Activated naive CD4-positive, alpha-beta T cell treated with anti-CD3 and anti-CD28 coated beads for 36 hours (primary cell): ENCODE data around the gene SUB1. TPM values are rescaled to one million over a fixed set of nuclear protein-coding genes. Genes with fewer than 3 reads are reported as not detected.
"Not testable (repeated sequence)": the region's sequence is repeated elsewhere in the genome, so short reads cannot be mapped to it uniquely, and the experiment has no call there.

ENCODE experiments used
- CTCF ChIA-PET: fragments of 350-600 bp; sonication (Branson Sonifier 250); formaldehyde crosslinking; loops from one replicate; lab custom pipeline; 2021; ENCODE audit warnings: antibody characterized with exemption; lab: Charles Lee
- DNase-seq: peaks from one replicate; pipeline ENCODE4 v3.0.0-alpha.2; 2020
- H3K27ac Mint-ChIP-seq: one replicate; pipeline ENCODE4 v1.8.0; 2021; ENCODE audit warnings: mild to moderate bottlenecking, mixed read lengths
- H3K27me3 Mint-ChIP-seq: one replicate; pipeline ENCODE4 v1.8.0; 2021; ENCODE audit warnings: low read depth, mixed read lengths
- H3K36me3 Mint-ChIP-seq: one replicate; pipeline ENCODE4 v1.8.0; 2021; ENCODE audit warnings: low read depth, mixed read lengths
- H3K4me1 Mint-ChIP-seq: one replicate; pipeline ENCODE4 v1.8.0; 2021; ENCODE audit warnings: low read depth, mixed read lengths
- H3K4me3 Mint-ChIP-seq: one replicate; pipeline ENCODE4 v1.8.0; 2021; ENCODE audit warnings: mild to moderate bottlenecking, moderate library complexity, mixed read lengths
- H3K9me3 Mint-ChIP-seq: one replicate; pipeline ENCODE4 v1.8.0; 2021; ENCODE audit warnings: mixed read lengths
- intact Hi-C: fragments of 100-400 bp; cut with micrococcal nuclease; formaldehyde crosslinking; loops from one replicate; pipeline ENCODE4 v1.15.1; 2023
- total RNA-seq, 2 experiments: library from RNA; stranded (reverse); gene quantifications; one replicate each; pipeline ENCODE4 v1.2.3, GENCODE V29; 2021

The SUB1 gene
- total RNA-seq = 100 to 1,000 TPM; 397 to 400 TPM

DNA sequence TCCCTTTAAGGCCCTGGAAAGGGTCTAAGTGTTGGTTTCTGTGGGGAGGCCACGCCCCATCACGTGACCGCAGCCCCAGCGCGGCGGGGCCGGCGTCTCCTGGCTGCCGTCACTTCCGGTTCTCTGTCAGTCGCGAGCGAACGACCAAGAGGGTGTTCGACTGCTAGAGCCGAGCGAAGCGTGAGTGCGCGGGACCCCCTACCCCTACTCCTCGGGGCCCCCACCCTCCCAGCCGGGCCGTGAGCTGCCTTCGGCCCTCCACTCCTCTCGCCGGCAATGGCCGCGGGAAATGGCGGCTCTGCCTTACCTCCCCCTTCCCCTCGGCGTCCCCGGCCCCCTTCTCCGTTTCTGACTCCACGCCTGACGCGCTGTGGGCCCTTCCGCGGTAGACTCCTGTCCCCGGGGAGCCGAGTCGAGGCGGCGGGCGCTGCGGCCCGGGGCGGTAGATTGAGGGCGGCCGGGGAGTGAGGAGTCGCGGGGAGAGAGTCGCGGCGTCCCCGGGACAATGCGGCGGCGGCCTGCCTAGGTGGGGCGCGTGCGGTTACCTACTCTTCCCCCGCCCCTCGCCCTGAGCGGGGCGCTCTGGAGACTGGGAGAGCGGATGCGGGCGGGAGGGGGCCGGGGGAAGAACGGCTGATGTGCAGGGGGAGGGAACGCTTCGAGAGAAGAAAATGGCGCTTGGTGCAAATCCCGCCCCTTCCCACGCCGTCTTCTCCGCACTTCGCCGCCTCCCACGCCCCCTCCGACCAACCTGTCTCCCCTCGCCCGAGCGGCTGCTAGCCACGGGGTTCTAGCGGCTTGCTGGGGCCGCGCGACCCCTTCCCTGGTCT lies at the start of gene SUB1:
TSS of gene SUB1 (plus strand) at position 112 of the 830 bp plus-strand sequence. CDS start 2,956 bp downstream, outside the sequence.
- Mint-ChIP-seq H3K27ac (peak within 1 kb of the TSS; percentile 99), H3K36me3 (peaks cover 21% of the 10 kb centered on the region), H3K4me1 (peaks cover 54% of the 10 kb centered on the region), H3K27me3 (no peaks in the 10 kb centered on the region), H3K9me3 (no peaks in the 10 kb centered on the region), H3K4me3 (peak within 1 kb of the TSS; percentile 99)
- DNase-seq = peak; percentile 94
- intact Hi-C loops = loop anchor here (1.0 to 5.0 kb wide), 11 partner anchors 12 to 1053 kb away; partner anchors contain the start of genes C5orf22, DROSHA and TARS1
- CTCF ChIA-PET = interaction anchor here (1.0 to 5.6 kb wide), 5 partner anchors 27 to 141 kb away, joined by 3 to 239 read pairs (median 5); partner anchors contain the start of gene ZFR

DNA sequence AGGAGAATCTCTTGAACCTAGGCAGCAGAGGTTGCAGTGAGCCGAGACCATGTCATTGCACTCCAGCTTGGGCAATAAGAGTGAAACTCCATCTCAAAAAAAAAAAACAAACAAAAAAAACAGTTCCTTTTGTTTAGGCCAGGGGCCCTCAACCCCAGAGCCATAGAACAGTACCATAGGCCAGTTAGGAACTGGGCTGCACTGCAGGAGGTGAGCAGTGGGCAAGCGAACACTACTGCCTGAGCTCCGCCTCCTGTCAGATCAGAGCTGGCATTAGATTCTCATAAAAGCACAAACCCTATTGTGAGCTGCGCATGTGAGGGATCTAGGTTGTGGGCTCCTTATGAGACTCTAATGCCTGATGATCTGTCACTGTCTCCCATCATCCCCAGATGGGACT lies 49.1 kb upstream of the SUB1 start:
- intact Hi-C loops = loop anchor here (2.0 to 5.0 kb wide), 2 partner anchors 45 to 906 kb away; partner anchors contain the start of gene TARS1
- Mint-ChIP-seq H3K27me3 (no peaks in the 10 kb centered on the region), H3K36me3 (peaks cover 4% of the 10 kb centered on the region), H3K4me3 (no peak overlapping the region), H3K9me3 (no peaks in the 10 kb centered on the region), H3K4me1 (peaks cover 68% of the 10 kb centered on the region), H3K27ac (no peak overlapping the region)
- no peak for DNase-seq
- CTCF ChIA-PET = interaction anchor here (0.7 to 3.6 kb wide), 3 partner anchors 46 to 54 kb away, joined by 3 to 16 read pairs (median 7); no protein-coding TSS in a partner anchor

DNA sequence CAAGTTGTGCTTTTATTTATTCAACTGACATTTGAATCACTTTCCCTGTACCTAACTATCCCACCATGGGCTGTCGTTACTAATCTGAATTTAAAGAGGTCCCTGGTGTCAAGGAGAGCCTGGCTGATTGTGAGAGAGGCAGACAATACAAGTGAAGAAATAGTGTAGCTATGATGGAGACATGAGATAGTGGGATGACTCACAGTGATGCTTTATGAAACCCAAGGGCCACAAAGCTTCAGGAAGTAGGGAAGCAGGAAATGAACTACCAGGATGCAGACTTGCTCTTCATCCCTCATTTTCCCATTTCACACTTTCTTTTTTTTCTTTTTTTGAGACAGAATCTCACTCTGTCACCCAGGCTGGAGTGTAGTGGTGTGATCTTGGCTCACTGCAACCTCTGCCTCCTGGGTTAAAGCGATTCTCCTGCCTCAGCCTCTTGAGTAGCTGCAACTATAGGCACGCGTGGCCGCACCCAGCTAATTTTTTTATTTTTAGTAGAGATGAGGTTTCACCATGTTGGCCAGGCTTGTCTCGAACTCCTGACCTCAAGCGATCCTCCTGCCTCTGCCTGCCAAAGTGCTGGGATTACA lies 47.8 kb upstream of the SUB1 start:
- not testable (repeated sequence) for H3K9me3 Mint-ChIP-seq, H3K36me3 Mint-ChIP-seq, H3K4me3 Mint-ChIP-seq, H3K27me3 Mint-ChIP-seq
- peak overlapping the region; percentile 79 for H3K27ac Mint-ChIP-seq
- intact Hi-C loops = loop anchor here (2.0 to 5.0 kb wide), 2 partner anchors 47 to 905 kb away; partner anchors contain the start of gene TARS1
- CTCF ChIA-PET = interaction anchor here (1.6 to 1.7 kb wide), 2 partner anchors 48 to 52 kb away, joined by 7 to 10 read pairs; no protein-coding TSS in a partner anchor
- H3K4me1 Mint-ChIP-seq = peaks cover 63% of the 10 kb centered on the region
- peak; percentile 40 for DNase-seq

DNA sequence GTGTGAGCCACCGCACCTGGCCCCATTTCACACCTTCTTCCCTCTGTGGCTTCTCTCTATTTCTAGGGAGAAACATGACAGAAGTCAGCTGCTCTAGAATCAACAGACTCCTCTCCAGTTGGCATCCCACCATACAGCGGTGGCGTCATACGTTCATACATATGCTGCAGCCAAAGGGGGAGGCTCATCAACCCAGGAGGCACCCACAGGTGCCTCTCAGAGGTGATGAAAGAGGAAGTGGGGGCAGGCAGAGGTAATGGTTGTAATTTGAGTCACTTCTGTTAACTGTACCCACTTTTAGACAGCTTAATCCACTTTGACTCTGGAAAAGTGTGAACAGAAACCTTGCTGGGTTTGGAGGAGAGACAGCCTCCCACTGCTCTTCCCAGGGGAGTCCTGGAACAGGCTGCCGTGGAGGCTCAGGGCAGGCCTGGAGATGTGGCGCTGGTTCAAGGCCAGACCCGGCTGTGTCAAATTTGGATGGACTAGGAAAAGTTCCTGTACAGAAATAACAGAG lies 47.3 kb upstream of the SUB1 start:
- Mint-ChIP-seq H3K9me3 (peaks cover 3% of the 10 kb centered on the region), H3K36me3 (peaks cover 4% of the 10 kb centered on the region), H3K27me3 (no peaks in the 10 kb centered on the region), H3K4me1 (peaks cover 64% of the 10 kb centered on the region), H3K4me3 (no peak overlapping the region), H3K27ac (peak overlapping the region; percentile 79)
- CTCF ChIA-PET = interaction anchor here (1.6 to 1.7 kb wide), 2 partner anchors 48 to 52 kb away, joined by 7 to 10 read pairs; no protein-coding TSS in a partner anchor
- intact Hi-C loops = loop anchor here (5.0 kb wide), 1 partner anchor 904 kb away; the partner anchor contains the start of gene TARS1
- DNase-seq = peak; percentile 69

DNA sequence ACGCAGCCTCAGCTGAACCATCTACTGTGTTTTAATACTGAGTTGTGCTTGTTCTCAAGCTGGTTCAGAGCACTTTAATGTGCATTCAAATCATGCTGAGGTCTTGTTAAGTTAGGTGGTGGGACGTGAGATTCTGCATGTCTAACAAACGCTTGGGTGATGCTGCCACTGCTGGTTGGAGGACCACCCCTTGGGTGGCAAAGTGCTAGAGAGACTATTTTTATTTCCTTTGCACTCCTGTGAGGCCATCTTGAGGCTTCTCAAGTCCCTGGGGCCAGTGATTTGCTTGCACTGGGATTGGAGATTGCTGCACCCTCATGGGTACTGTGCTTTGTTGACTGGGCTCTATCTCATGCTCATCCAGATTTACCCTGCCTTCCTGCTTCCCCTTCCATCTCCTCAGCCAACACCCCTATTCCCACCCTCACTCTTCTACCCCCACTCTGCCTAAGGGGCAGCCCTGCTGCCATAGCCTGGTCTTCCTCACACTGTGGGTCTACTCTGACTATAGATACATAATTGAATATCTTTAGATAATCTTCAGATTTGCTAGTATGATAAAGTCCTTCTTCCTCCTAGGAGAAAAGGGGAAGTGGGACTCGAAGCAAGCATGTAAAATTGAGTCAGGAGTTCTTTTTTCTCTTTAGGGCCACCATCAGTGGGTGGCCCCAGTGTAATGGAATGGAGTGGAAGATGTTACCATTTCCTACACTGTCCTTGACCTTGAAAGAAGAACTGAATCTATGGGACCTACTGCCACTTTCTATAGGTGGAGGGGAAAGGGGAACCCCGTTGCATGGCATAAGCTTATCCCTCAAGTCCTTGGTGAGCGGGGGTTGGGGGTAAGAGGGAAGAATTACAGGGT lies 45.1 kb upstream of the SUB1 start:
- Mint-ChIP-seq H3K9me3 (peaks cover 3% of the 10 kb centered on the region), H3K4me1 (peaks cover 55% of the 10 kb centered on the region), H3K27ac (no peak overlapping the region), H3K36me3 (peaks cover 4% of the 10 kb centered on the region), H3K4me3 (no peak overlapping the region), H3K27me3 (no peaks in the 10 kb centered on the region)
- DNase-seq = no peak
- CTCF ChIA-PET = interaction anchor here (1.0 to 1.5 kb wide), 2 partner anchors 9 to 50 kb away, joined by 4 read pairs; no protein-coding TSS in a partner anchor
- intact Hi-C loops = loop anchor here (5.0 kb wide), 1 partner anchor 902 kb away; the partner anchor contains the start of gene TARS1

DNA sequence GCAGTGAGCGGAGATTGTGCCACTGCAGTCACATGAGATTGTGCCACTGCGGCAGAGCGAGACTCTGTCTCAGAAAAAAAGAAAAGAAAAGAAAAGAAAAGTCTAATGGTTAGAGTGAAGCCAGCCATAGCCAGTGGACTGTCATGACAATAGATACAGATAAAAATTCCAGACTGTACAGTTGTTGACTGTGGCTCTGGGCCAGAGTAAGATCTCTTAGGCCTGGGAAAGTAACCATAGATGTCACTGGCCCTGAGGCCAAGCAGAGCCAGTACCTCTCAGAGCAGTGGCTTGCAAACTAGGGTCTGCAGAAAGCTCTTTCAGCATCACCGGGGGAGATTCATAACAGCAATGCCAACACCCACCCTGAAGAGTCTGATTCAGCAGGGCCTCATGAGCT lies 44.1 kb upstream of the SUB1 start:
- intact Hi-C loops = no loop called here
- CTCF ChIA-PET = interaction anchor here (1.0 to 1.9 kb wide), 4 partner anchors 10 to 52 kb away, joined by 4 read pairs; no protein-coding TSS in a partner anchor
- DNase-seq = no peak
- peaks cover 48% of the 10 kb centered on the region for H3K4me1 Mint-ChIP-seq
- peaks cover 3% of the 10 kb centered on the region for H3K9me3 Mint-ChIP-seq
- no peak overlapping the region for H3K27ac Mint-ChIP-seq
- no peak overlapping the region for H3K4me3 Mint-ChIP-seq
- H3K36me3 Mint-ChIP-seq = peaks cover 4% of the 10 kb centered on the region
- no peaks in the 10 kb centered on the region for H3K27me3 Mint-ChIP-seq

DNA sequence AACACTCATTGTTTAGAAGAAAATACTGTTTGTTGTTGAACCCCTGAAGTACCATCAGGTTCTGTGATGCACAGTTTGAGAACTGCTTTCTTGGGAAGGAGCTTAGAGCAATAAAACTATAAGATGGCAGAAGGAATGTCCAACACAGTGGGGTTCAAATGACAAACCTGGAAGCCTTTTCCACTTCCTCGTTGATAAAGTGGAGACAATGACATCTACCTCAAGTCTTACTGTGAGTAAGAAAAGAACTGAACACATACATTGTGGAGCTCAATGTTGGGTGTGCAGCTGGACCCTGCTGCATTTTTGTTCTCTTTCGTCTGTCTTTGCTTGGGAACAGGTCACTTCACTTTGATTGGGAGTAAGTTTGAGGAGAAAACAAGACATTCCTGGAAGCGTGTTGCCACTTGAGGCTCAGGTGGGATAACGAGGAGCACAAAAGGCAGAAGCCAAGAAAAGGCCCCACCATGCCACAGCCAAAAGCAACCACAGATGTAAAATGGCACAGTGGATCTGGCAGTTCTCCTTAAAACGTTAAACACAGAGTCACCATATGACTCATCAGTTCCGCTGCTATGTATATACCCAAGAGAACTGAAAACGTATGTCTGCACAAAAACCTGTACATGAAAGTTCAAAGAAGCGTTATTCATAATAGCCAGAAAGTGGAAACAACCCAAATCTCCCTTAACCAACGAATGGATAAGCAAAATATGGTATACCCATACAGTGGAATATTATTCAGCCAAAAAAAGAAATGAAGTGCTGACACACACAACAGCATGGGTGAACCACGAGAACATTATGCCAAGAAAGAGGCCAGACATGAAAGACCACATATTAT lies 42.9 kb upstream of the SUB1 start:
- Mint-ChIP-seq H3K4me3 (no peak overlapping the region), H3K27me3 (no peaks in the 10 kb centered on the region), H3K4me1 (peaks cover 40% of the 10 kb centered on the region), H3K9me3 (peaks cover 3% of the 10 kb centered on the region), H3K36me3 (peaks cover 4% of the 10 kb centered on the region), H3K27ac (peak overlapping the region; percentile 79)
- DNase-seq = peak; percentile 51
- CTCF ChIA-PET = interaction anchor here (1.3 to 1.9 kb wide), 2 partner anchors 44 to 53 kb away, joined by 4 read pairs; no protein-coding TSS in a partner anchor
- intact Hi-C loops = loop anchor here (1.0 to 2.0 kb wide), 4 partner anchors 10 to 43 kb away; partner anchors contain the start of gene SUB1

DNA sequence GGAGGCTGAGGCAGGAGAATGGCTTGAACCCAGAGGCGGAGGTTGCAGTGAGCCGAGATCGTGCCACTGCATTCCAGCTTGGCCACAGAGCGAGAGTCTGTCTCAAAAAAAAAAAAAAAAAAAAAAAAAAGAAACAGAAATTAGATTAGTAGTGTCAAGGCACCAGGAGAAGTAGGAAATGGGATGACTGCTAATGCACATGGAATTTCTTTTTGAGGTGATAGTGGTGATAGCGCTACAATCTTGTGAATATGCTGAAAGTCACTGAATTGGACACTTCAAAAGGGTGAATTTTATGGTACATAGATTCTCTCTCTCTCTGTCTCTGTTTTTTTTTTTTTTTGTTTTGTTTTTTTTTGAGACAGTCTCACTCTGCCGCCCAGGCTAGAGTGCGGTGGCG lies 42.1 kb upstream of the SUB1 start:
- H3K27me3 Mint-ChIP-seq = no peaks in the 10 kb centered on the region
- peaks cover 4% of the 10 kb centered on the region for H3K36me3 Mint-ChIP-seq
- peaks cover 3% of the 10 kb centered on the region for H3K9me3 Mint-ChIP-seq
- H3K4me3 Mint-ChIP-seq = no peak overlapping the region
- no peak for DNase-seq
- H3K27ac Mint-ChIP-seq = peak overlapping the region; percentile 79
- H3K4me1 Mint-ChIP-seq = peaks cover 31% of the 10 kb centered on the region
- CTCF ChIA-PET = interaction anchor here (2.4 kb wide), 1 partner anchor 47 kb away, joined by 15 read pairs; no protein-coding TSS in a partner anchor
- intact Hi-C loops = loop anchor here (2.0 kb wide), 1 partner anchor 16 kb away; no protein-coding TSS in a partner anchor

DNA sequence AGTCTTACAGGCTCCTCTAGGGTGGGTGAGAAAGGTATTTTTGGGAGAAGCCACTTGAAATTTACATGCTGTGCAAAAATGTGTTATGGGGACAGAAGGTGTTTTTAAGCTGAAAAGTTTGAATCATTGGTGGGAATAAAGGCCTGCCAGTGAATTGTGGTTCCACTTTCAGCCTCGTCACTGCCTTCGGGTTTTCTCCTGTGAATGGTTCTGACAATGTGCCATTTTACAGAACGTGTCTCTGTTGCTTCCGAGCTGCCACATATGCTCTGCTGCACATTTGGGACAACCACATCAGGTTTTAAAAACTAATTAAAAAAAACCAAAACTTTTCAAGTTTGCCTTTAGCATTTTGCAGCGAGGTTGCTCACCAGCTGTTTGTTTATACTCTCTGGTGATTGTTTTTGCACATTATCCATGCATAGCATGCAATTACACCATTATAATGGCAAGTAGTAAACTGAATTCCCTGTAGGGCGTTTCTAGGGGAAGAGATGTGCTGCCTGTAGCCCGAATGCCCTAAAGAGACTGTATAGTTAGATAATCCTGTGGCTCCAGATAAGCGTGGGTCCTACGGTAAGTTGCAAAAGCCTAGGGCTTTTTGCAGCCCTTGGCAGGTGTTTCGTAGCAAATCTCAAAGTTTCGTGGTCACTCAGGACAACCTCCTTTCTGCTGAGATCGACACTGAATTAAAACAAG lies 40.1 kb upstream of the SUB1 start:
- intact Hi-C loops = no loop called here
- Mint-ChIP-seq H3K27ac (no peak overlapping the region), H3K36me3 (peaks cover 4% of the 10 kb centered on the region), H3K4me3 (no peak overlapping the region), H3K27me3 (no peaks in the 10 kb centered on the region), H3K9me3 (peaks cover 3% of the 10 kb centered on the region), H3K4me1 (peaks cover 21% of the 10 kb centered on the region)
- DNase-seq = no peak
- CTCF ChIA-PET = interaction anchor here (1.0 to 2.4 kb wide), 2 partner anchors 45 to 56 kb away, joined by 7 to 15 read pairs; no protein-coding TSS in a partner anchor

DNA sequence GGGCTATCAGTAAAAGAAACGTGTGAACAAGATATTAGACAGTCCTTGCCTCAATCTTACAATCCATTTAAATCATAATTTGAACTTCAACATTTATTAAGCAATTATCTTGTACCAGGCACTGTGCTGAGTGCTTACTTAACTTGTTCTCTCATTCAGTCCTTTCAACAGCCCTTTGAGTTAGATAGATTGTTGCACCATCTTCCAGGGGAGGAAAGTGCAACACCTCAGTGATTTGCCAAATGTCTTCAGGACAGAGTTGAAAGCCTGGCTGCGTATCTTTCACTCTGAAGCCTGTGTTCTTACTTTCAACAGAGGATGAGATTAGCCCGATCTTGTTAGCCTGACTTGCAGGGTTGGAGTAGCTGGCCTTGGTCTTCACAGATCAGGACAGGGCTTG lies 34.2 kb upstream of the SUB1 start:
- Mint-ChIP-seq H3K36me3 (peaks cover 13% of the 10 kb centered on the region), H3K4me1 (peaks cover 13% of the 10 kb centered on the region), H3K4me3 (no peak overlapping the region), H3K27ac (no peak overlapping the region), H3K27me3 (no peaks in the 10 kb centered on the region), H3K9me3 (no peaks in the 10 kb centered on the region)
- CTCF ChIA-PET = interaction anchor here (0.6 to 2.9 kb wide), 3 partner anchors 39 to 1209 kb away, joined by 3 to 8 read pairs (median 7); no protein-coding TSS in a partner anchor
- intact Hi-C loops = no loop called here
- DNase-seq = no peak
